Subcutaneous preadipocyte (primary cell): ENCODE measurements around the gene DSG1. TPM values are rescaled to one million over a fixed set of nuclear protein-coding genes. Genes with fewer than 3 reads are reported as not detected.

Experiments used
- small RNA-seq: library from RNA; depleted of rRNA; stranded (forward); fragments of <200 nt; gene quantifications from one replicate; pipeline ENCODE3, GENCODE V24; 2012
- total RNA-seq: library from RNA; depleted of rRNA; stranded (reverse); fragments of >200 nt; gene quantifications from 2 replicates; pipeline ENCODE4 v1.2.3, GENCODE V29; 2012

Gene DSG1
- total RNA-seq, result not detected in 2 replicates

DNA sequence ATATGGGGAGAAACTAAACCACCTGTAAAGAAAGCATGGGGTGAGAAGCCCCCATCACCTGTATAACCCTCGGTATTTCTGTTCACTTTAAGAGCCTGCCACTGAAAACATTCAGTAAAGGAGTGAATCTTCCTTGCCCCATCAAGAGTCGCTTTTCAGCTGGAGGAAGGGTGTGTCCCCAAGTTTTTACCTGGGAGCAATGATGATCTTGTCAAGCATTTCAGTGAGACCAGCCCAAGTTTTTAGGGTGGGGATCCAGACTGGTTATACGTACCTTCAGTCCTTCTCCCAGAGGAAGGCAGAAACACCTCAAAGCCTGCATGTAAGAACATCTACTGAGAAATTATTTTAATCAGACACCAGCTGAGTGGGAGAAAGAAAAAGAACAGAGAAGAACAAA, at the start of gene DSG1:
Gene DSG1 (plus strand): TSS at position 301 of the 400 bp plus-strand sequence. CDS start 141 bp downstream, outside the sequence.

GRCh38 chr18:31376477-31376876, 58.5 kb downstream of the DSG1 start, which contains the start of gene DSG4:
DSG4 (plus strand) TSS chr18:31376777; CDS start chr18:31376912, 135 bp downstream.

Small RNA genes within 50 kb of the gene (small RNA-seq; reads per million reads assigned to genes)
- gene RF00019 (not detected), gene RNU6-167P (not detected)

Other genes with a start within 250 kb of the DSG1 start
- gene DSC2, start 215.7 kb upstream of the DSG1 start, total RNA-seq, result not detected in 2 replicates
- gene DSC1, start 155.3 kb upstream of the DSG1 start, total RNA-seq, result not detected in 2 replicates
- gene DSG4, start 58.6 kb downstream of the DSG1 start, total RNA-seq, result not detected in 2 replicates
- gene DSG3, start 129.6 kb downstream of the DSG1 start, total RNA-seq, result under 0.01 TPM in 1 of 2 replicates, not detected in the other
- gene DSG2, start 180.0 kb downstream of the DSG1 start, total RNA-seq, result 0.39 and 3.7 TPM in 2 replicates